Lower leg skin (tissue), 4 donors: ENCODE data around the gene CA10. TPM values are rescaled to one million over a fixed set of nuclear protein-coding genes. Genes with fewer than 3 reads are reported as not detected.

Experiments
- DNase-seq, 2 donors: peaks; one replicate each; pipeline ENCODE4 v3.0.0-alpha.2; 2019; ENCODE audit warnings: low spot score in 2 of 2
- H3K4me3 ChIP-seq: fragments of 200-600 bp; sonication (generic); 2 replicates; pipeline ENCODE4 v1.5.1; 2017; ENCODE audit warnings: mild to moderate bottlenecking, low read depth; ENCODE audit not compliant: poor library complexity, severe bottlenecking
- CTCF ChIP-seq, 3 donors: fragments of 450-650 bp; IDR thresholded peaks; one replicate each; pipeline ENCODE4 v1.5.1; 2016; ENCODE audit warnings: antibody characterized with exemption in 3 of 3, mild to moderate bottlenecking in 3 of 3, moderate library complexity in 2 of 3
- POLR2A ChIP-seq, 2 donors: fragments of 450-650 bp; IDR thresholded peaks; one replicate each; pipeline ENCODE4 v1.6.1; 2016 to 2017; ENCODE audit warnings: antibody characterized with exemption in 2 of 2, mild to moderate bottlenecking in 1 of 2, moderate library complexity in 1 of 2
- WGBS, 2 donors: methylation state at CpG; one replicate each; pipeline ENCODE4 v1.1.5; 2018; 5-methylcytosine and 5-hydroxymethylcytosine counted together
- intact Hi-C: fragments of 100-400 bp; cut with DNase I; formaldehyde crosslinking; loops from one replicate; pipeline ENCODE4 v1.15.0; 2023; ENCODE audit warnings: low total_unique reads
- total RNA-seq, 4 donors: library from RNA; depleted of rRNA; stranded (reverse); fragments of >200 nt; gene quantifications; one replicate each; pipeline ENCODE4 v1.1.0, GENCODE V29; 2016

CA10 gene
- total RNA-seq, 4 donors from 2014 or later = not detected

DNA sequence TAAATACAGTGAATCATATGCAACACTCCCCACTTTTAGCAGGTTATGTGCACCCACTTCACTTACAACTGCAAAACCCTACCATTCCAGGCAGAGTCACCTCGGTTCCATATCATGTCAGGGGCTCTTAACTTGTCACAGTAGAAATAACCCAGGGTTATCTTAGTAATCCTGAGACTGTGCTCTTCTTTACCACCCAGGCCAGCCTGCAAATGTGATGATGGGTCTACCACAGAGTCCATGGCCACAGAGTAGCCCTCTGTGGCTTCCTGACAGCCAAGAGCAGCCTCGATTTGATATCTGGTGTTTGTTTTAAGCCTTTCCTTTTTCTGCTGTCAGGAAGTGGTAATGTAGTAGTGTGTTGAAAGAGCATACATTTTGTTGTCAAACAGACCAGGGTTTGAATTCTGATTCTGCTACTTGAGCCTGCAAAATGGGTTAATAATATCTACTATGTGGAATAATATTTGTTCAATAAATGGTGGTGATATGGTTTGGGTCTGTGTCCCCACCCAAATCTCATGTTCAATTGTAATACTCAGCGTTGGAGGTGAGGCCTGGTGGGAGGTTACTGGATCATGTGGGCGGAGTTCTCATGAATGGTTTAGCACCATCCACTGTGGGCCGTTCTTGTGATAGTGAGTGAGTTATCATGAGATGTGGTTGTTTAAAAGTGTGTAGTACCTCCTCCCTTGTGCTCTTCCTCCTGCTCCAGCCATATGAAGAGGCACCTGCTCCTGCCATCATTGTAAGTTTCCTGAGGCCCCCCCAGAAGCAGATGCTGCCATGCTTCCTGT lies 481.6 kb downstream of the CA10 start:
- intact Hi-C loops = no loop called here
- no peak overlapping the region for H3K4me3 ChIP-seq
- WGBS, 2 donors = 81 to 83% methylated on average over 5 of the region's 5 CpGs
- no peak for TF ChIP-seq CTCF (IDR thresholded peaks at IDR 0.05)
- TF ChIP-seq POLR2A (IDR thresholded peaks at IDR 0.05) = no peak
- DNase-seq = no peak

DNA sequence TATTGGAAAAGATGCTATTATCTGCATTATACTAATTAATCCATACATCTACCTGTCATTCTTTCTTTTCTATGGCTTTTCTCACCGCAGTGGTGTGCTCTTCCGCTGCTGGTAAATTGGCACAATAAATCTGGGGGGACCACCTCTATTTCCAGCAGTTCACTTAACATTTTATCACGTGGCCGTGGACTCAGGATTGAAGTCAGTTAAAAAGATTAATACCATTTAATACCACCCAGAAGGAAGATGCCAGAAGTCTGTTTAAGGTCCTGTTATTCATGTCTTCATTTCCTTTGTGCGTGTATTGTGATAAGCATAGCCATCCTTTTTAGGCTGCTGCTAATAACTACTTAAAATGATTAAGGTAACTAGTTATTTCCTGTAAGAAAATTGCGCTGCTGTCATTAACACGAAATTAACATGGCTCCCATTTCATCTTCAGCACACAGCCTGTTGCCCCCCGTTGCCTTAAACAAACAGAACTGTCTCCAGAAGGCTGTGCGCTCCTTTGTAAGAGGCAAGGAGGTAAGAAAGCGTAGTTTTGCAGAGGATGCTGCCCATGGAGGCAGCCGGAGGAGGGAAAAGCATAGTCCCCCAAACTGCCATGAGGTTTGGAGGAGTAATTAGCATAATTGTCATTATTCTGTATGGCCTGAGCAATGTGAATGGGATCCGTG lies 483.8 kb downstream of the CA10 start:
- intact Hi-C loops = no loop called here
- H3K4me3 ChIP-seq = no peak overlapping the region
- no peak for DNase-seq
- WGBS, 2 donors = 77 to 79% methylated on average over 12 of the region's 12 CpGs
- TF ChIP-seq CTCF (IDR thresholded peaks at IDR 0.05) (no peak), POLR2A (IDR thresholded peaks at IDR 0.05) (no peak)

DNA sequence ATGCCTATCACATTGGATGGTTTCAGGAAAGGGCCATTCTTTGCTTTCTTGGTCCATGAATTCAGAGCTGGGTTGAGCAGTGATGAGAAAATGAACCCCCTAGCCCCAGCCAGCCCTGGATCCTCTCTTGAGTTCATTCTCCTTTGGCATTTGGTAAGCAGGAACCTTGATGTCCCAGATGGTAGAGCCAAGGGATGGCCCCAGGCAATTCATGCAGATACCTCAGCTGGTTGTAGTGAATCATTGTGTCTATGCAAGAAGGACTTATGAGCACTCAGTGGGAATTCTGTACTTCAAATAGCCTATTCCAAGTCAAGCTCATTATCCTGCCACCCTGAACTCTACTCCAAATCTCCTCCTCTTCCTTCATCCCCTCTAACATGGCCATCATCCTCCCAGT lies 485.4 kb downstream of the CA10 start:
- DNase-seq = no peak
- no peak overlapping the region for H3K4me3 ChIP-seq
- no peak for TF ChIP-seq CTCF (IDR thresholded peaks at IDR 0.05)
- TF ChIP-seq POLR2A (IDR thresholded peaks at IDR 0.05) = no peak
- intact Hi-C loops = no loop called here

DNA sequence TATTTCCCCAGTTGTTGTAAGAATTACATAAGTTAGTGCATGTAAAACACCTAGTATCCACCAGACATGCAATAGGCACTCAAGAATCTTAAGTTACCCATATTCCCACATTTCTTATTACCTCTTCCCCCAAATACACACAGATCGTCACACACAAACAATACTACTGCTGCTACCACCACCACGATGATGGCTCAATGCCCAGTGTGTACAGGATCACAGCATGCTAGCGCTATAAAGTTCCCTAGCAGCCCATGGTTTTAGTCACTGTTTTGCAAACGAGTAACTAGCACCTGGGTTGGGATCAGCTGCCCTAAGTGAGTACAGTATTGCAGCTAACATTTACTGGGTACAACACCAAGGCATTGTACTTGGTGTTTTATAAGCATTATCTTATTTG lies 486.4 kb downstream of the CA10 start:
- no peak for TF ChIP-seq CTCF (IDR thresholded peaks at IDR 0.05)
- DNase-seq = no peak
- intact Hi-C loops = no loop called here
- H3K4me3 ChIP-seq = no peak overlapping the region
- 60 to 65% methylated on average over 4 of the region's 4 CpGs for whole genome bisulfite sequencing, 2 donors

- intact Hi-C loops = no loop called here
- WGBS, 2 donors = 84 to 85% methylated on average over 3 of the region's 3 CpGs
- DNase-seq = no peak
- TF ChIP-seq POLR2A (IDR thresholded peaks at IDR 0.05) (no peak), CTCF (IDR thresholded peaks at IDR 0.05) (no peak)
- no peak overlapping the region for H3K4me3 ChIP-seq
These were observed 487.6 kb downstream of the CA10 start for GRCh38 chr17:51670899-51671298.

GRCh38 chr17:51668963-51669246 lies 489.6 kb downstream of the CA10 start:
- intact Hi-C loops = no loop called here
- DNase-seq = no peak
- no peak for TF ChIP-seq POLR2A (IDR thresholded peaks at IDR 0.05)
- no peak for TF ChIP-seq CTCF (IDR thresholded peaks at IDR 0.05)
- H3K4me3 ChIP-seq = no peak overlapping the region
- 92 to 95% methylated on average over 8 to 9 of the region's 11 CpGs for WGBS, 2 donors
